ENCODE results near the gene ARSB. TPM values are rescaled to one million over a fixed set of nuclear protein-coding genes. Genes with fewer than 3 reads are reported as not detected.

Gene ARSB
- total RNA-seq, 1 donor from 2014 or later = 28.0 TPM

DNA sequence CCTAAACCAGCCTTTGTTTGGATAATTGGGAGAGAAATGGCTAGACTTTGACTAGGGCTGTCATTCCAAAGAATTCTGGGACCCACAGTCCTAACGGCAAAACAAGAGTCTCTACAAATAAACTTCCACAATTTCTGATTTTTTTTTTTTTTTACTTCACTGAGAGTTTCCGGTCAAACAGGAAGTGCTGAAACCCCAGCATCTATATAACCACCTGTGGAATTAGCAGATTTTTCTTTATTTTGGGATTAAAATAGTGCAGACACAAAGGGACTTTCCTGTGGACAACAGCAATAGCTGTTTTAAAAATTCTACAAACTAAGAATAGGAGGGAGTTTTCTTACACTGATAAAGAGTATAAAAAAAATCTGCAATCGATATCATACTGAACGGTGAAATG, 157.4 kb downstream of the ARSB start:
- Mint-ChIP-seq H3K9me3 (no peaks in the 10 kb centered on the region), H3K36me3 (ENCODE audit: low read depth) (peaks cover 7% of the 10 kb centered on the region), H3K4me3 (no peak overlapping the region), H3K27me3 (ENCODE audit: low read depth) (no peaks in the 10 kb centered on the region), H3K4me1 (no peaks in the 10 kb centered on the region), H3K27ac (ENCODE audit: unreplicated experiment) (no peak overlapping the region)
- TF ChIP-seq, protein P1, sequence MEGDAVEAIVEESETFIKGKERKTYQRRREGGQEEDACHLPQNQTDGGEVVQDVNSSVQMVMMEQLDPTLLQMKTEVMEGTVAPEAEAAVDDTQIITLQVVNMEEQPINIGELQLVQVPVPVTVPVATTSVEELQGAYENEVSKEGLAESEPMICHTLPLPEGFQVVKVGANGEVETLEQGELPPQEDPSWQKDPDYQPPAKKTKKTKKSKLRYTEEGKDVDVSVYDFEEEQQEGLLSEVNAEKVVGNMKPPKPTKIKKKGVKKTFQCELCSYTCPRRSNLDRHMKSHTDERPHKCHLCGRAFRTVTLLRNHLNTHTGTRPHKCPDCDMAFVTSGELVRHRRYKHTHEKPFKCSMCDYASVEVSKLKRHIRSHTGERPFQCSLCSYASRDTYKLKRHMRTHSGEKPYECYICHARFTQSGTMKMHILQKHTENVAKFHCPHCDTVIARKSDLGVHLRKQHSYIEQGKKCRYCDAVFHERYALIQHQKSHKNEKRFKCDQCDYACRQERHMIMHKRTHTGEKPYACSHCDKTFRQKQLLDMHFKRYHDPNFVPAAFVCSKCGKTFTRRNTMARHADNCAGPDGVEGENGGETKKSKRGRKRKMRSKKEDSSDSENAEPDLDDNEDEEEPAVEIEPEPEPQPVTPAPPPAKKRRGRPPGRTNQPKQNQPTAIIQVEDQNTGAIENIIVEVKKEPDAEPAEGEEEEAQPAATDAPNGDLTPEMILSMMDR (conservative IDR thresholded peaks at IDR 0.05) = no peak
- DNase-seq (ENCODE audit: low read depth, low spot score) = no peak

DNA sequence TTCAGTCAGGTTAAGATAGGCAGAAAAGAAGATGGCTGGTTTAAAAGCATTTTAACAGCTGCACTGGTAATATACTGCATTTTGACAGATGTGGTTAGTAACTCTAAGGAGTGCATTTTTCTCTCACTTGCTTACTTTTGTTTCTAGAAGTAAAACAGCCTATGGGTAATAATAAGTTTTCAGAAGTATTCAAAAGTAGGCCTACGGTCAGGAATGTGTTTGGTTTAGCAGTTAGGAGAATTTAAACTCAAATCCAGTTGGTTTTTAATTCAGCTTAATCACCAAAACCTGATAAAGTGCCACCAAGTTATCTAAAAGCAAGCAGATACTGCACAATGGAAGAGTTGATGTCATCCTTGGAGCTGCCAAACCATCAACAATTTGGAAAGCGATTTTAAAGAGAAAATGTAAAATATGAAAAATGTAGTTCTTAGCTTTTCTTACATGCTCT, 160.3 kb downstream of the ARSB start:
- Mint-ChIP-seq H3K4me3 (no peak overlapping the region), H3K36me3 (ENCODE audit: low read depth) (peaks cover 7% of the 10 kb centered on the region), H3K4me1 (no peaks in the 10 kb centered on the region), H3K9me3 (no peaks in the 10 kb centered on the region), H3K27ac (ENCODE audit: unreplicated experiment) (no peak overlapping the region), H3K27me3 (ENCODE audit: low read depth) (no peaks in the 10 kb centered on the region)
- no peak for DNase-seq (ENCODE audit: low read depth, low spot score)
- TF ChIP-seq, protein P1 (conservative IDR thresholded peaks at IDR 0.05) = no peak

DNA sequence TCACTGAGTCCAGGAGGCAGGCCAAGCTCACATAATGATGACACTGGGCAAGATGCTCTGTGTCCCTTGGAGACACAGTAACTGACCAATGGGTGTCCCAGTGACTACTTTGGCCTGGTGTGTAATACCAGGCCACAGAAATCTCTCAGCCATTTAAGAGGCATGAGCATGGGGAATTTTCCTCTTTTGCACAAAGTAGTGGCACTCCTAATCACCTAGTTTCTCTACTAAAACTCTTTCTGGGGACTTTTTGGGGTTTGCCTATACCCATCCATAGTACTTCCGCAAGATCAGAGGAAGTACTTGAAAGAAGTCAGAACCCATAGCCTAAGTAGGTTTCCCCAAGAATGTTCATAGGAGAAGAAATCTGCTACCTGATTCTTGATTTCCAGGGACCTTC, 161.9 kb downstream of the ARSB start:
- H3K36me3 Mint-ChIP-seq (ENCODE audit: low read depth) = peaks cover 3% of the 10 kb centered on the region
- no peak overlapping the region for H3K4me3 Mint-ChIP-seq
- no peaks in the 10 kb centered on the region for H3K27me3 Mint-ChIP-seq (ENCODE audit: low read depth)
- DNase-seq (ENCODE audit: low read depth, low spot score) = no peak
- TF ChIP-seq, protein P1 (conservative IDR thresholded peaks at IDR 0.05) = no peak
- H3K9me3 Mint-ChIP-seq = peaks cover 2% of the 10 kb centered on the region
- H3K27ac Mint-ChIP-seq (ENCODE audit: unreplicated experiment) = no peak overlapping the region
- peaks cover 10% of the 10 kb centered on the region for H3K4me1 Mint-ChIP-seq

DNA sequence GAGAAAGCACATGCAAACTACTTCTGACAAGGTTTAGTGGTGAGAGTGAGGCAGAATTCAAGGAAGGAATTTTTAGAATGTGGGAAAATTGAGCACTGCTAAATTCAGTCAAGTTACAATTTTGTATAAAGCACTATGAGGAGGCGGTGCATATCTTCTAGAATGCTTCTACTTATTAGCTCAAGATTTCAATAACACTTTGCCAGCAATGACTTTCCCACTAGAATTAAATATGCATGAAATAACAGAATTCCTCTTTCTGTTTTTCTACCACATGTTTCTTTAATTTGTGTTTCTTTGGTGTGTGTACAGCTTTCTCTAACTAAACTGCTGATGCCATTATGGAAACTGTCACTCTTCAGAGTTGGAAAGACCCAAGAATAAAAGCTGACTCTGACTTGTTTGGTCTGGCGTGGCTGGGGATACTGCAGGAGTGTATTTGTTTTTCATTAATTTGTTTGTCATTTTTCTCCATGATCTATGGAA, 163.5 kb downstream of the ARSB start:
- Mint-ChIP-seq H3K27ac (ENCODE audit: unreplicated experiment) (no peak overlapping the region), H3K36me3 (ENCODE audit: low read depth) (peaks cover 3% of the 10 kb centered on the region), H3K4me1 (peaks cover 10% of the 10 kb centered on the region), H3K27me3 (ENCODE audit: low read depth) (no peaks in the 10 kb centered on the region), H3K9me3 (peaks cover 2% of the 10 kb centered on the region), H3K4me3 (no peak overlapping the region)
- TF ChIP-seq, protein P1 (conservative IDR thresholded peaks at IDR 0.05) = no peak
- no peak for DNase-seq (ENCODE audit: low read depth, low spot score)

DNA sequence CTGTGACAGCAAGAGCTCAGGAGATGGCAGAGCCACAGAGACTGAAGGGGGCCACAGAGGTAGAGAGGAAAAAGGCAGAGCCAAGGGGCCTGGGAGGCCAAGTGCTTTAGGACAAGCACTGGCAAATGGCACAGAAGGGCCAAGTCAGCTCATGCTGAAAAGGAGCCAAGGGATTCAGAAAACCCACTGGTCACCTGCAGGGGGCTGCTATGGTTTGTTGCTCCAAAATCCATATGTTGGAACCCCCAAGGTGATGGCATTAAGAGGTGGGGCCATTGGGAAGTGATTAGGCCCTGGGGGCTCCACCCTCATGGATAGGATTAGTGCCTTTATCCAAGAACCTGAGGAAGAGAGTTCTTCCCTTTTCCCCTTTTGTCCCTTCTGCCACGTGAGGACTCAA, 165.4 kb downstream of the ARSB start:
- TF ChIP-seq, protein P1 (conservative IDR thresholded peaks at IDR 0.05) = no peak
- H3K4me3 Mint-ChIP-seq = no peak overlapping the region
- DNase-seq (ENCODE audit: low read depth, low spot score) = no peak
- H3K36me3 Mint-ChIP-seq (ENCODE audit: low read depth) = peaks cover 3% of the 10 kb centered on the region
- H3K27ac Mint-ChIP-seq (ENCODE audit: unreplicated experiment) = no peak overlapping the region
- H3K9me3 Mint-ChIP-seq = peaks cover 2% of the 10 kb centered on the region
- peaks cover 10% of the 10 kb centered on the region for H3K4me1 Mint-ChIP-seq
- no peaks in the 10 kb centered on the region for H3K27me3 Mint-ChIP-seq (ENCODE audit: low read depth)

All from neural crest cell (in vitro differentiated cells).